ENCODE results near the gene TBX20.

The TBX20 gene

DNA sequence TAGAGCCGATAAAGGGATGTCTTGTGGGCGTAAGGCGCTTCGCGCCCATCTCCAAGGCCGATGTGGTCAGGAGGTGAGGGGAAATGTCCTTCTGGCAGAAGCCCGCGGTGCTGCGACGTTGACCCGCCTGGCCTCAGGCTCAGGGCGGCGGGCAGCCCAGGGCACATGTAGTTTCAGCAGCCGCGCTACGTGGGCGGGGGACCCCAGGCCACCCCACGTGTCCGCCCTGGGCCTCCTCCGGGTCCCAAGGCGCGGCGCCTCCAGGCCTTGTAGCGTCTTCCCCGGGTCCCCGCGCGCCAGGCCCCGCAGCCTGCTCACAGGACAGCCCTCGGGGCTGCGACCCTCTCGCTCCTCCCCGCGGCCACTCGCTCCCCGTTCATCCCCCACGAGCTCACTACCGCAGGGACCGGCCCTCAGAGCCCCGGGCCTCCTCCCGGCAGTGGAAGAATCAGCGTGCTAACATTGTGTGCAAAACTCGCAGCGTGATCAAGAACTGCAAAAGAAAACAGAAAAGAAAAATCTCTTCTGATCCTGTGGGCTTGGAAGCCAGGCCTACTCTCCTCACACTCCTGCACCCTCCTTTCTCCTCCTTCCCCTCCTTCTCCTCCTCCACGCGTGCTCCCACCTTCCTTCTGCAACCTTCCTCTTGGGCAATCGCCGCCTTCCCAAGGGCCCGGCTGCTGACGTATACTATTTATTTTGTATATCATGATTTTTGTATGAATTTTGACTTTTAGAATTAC lies 4.4 kb upstream of the TBX20 start:
- no peak overlapping the region for H2AFZ ChIP-seq (ENCODE audit: low read depth, low read length)
- no peak overlapping the region for H2BK15ac ChIP-seq (ENCODE audit: low read depth, poor library complexity, severe bottlenecking)
- peaks cover 36% of the 10 kb centered on the region for H3K4me1 ChIP-seq (ENCODE audit: control insufficient read depth, insufficient read depth, low read depth, low read length)
- no peak overlapping the region for H2AK5ac ChIP-seq (ENCODE audit: low read length, severe bottlenecking)
- H2BK120ac ChIP-seq (ENCODE audit: low read depth, low read length): no peak overlapping the region
- H4K8ac ChIP-seq (ENCODE audit: low read length): no peak overlapping the region
- no peak overlapping the region for H4K91ac ChIP-seq (ENCODE audit: low read length)
- WGBS: 24% methylated on average over 37 of the region's 50 CpGs
- peaks cover 99 to 100% of the 10 kb centered on the region in 2 experiments for H3K27me3 ChIP-seq (ENCODE audit: control insufficient read depth in 1 of 2, insufficient read depth in 1 of 2, low read length in 2 of 2)
- H3K14ac ChIP-seq (ENCODE audit: low read length in 2 of 2): no peak overlapping the region
- H3K4me2 ChIP-seq (ENCODE audit: low read length, poor library complexity, severe bottlenecking): no peak overlapping the region
- no peaks in the 10 kb centered on the region for H3K36me3 ChIP-seq (ENCODE audit: control insufficient read depth in 1 of 2, insufficient read depth in 2 of 2, low read depth in 1 of 2, low read length in 2 of 2)
- H3K4me3 ChIP-seq (ENCODE audit: insufficient read depth in 1 of 2, low read depth in 1 of 2, low read length in 2 of 2): no peak overlapping the region
- H2BK12ac ChIP-seq (ENCODE audit: low read length in 2 of 2): no peak overlapping the region
- H3K23ac ChIP-seq (ENCODE audit: low read length in 2 of 2): no peak overlapping the region
- H3K79me1 ChIP-seq (replicated peaks; ENCODE audit: low read length, poor library complexity, severe bottlenecking): no peaks in the 10 kb centered on the region
- H3K9me3 ChIP-seq (ENCODE audit: control insufficient read depth, low read length): peaks cover 14% of the 10 kb centered on the region
- H3K9ac ChIP-seq (ENCODE audit: low read length): no peak overlapping the region
- H3K4ac ChIP-seq (ENCODE audit: low read depth in 1 of 2, low read length in 2 of 2): no peak overlapping the region
- no peak overlapping the region for H2BK5ac ChIP-seq (ENCODE audit: low read depth, low read length, poor library complexity, severe bottlenecking)
- no peak overlapping the region for H3K18ac ChIP-seq (ENCODE audit: low read depth in 1 of 2, low read length in 2 of 2)
- no peak for DNase-seq
- no peak overlapping the region for H3K27ac ChIP-seq (ENCODE audit: low read length, poor library complexity, severe bottlenecking)

DNA sequence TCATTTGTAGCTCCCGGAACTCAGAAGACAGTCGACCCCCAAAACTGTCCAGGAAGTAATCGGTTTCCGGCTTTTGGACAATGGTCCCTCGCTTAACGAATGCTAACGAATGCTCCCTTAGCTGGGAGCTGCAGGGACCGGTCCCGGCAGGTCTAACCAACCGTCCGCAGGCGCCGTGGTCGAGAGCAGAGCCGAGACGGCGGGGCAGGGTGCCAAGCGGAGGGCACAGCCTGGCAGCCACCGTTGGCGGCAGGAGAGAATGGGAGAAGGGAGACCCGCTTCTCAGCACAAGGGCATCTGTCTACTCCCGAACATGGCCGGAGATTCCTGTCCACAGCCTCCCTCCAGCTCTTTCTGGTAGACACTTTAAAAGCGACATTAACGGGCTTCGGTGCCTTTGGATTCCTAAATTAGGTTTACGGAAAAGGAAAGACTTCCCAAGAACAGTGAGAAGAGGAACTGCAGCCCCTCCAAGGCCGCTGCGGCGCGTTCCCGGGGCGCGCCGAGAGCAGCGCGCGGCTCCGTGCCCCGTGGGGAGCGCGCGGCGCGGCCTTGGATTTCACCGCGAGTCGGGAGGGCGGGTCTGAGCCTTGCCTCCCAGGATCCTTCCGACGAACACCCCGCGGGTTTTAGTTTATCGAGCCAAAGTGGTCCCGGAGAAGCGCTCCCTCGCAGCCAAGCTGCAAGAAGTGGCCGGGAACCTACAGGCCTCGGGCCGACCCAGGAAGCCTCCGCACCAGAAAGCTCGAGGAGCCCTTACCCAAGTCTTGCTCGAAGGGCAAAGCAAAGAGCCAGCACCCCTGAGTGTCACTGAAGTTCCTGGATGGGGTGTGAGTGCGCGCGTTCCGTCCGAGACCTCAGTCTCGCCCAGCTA lies 3.6 kb upstream of the TBX20 start:
- Histone ChIP-seq H3K27ac (ENCODE audit: low read length, poor library complexity, severe bottlenecking) (no peak overlapping the region), H4K8ac (ENCODE audit: low read length) (no peak overlapping the region), H3K4ac (ENCODE audit: low read depth in 1 of 2, low read length in 2 of 2) (no peak overlapping the region), H3K9me3 (ENCODE audit: control insufficient read depth, low read length) (peaks cover 14% of the 10 kb centered on the region), H3K36me3 (ENCODE audit: control insufficient read depth in 1 of 2, insufficient read depth in 2 of 2, low read depth in 1 of 2, low read length in 2 of 2) (no peaks in the 10 kb centered on the region), H2BK120ac (ENCODE audit: low read depth, low read length) (no peak overlapping the region), H2AK5ac (ENCODE audit: low read length, severe bottlenecking) (no peak overlapping the region), H3K14ac (ENCODE audit: low read length in 2 of 2) (no peak overlapping the region), H3K27me3 (ENCODE audit: control insufficient read depth in 1 of 2, insufficient read depth in 1 of 2, low read length in 2 of 2) (peaks cover 99 to 100% of the 10 kb centered on the region in 2 experiments), H3K4me3 (ENCODE audit: insufficient read depth in 1 of 2, low read depth in 1 of 2, low read length in 2 of 2) (no peak overlapping the region), H2AFZ (ENCODE audit: low read depth, low read length) (peak overlapping the region; percentile 44), H2BK12ac (ENCODE audit: low read length in 2 of 2) (no peak overlapping the region), H2BK15ac (ENCODE audit: low read depth, poor library complexity, severe bottlenecking) (no peak overlapping the region), H3K18ac (ENCODE audit: low read depth in 1 of 2, low read length in 2 of 2) (no peak overlapping the region), H3K4me2 (ENCODE audit: low read length, poor library complexity, severe bottlenecking) (peak overlapping the region; percentile 46), H3K23ac (ENCODE audit: low read length in 2 of 2) (no peak overlapping the region), H3K9ac (ENCODE audit: low read length) (no peak overlapping the region), H3K4me1 (ENCODE audit: control insufficient read depth, insufficient read depth, low read depth, low read length) (peaks cover 37% of the 10 kb centered on the region), H2BK5ac (ENCODE audit: low read depth, low read length, poor library complexity, severe bottlenecking) (no peak overlapping the region), H4K91ac (ENCODE audit: low read length) (no peak overlapping the region), H3K79me1 (replicated peaks; ENCODE audit: low read length, poor library complexity, severe bottlenecking) (no peaks in the 10 kb centered on the region)
- DNase-seq: no peak
- WGBS: 7% methylated on average over 69 of the region's 69 CpGs

DNA sequence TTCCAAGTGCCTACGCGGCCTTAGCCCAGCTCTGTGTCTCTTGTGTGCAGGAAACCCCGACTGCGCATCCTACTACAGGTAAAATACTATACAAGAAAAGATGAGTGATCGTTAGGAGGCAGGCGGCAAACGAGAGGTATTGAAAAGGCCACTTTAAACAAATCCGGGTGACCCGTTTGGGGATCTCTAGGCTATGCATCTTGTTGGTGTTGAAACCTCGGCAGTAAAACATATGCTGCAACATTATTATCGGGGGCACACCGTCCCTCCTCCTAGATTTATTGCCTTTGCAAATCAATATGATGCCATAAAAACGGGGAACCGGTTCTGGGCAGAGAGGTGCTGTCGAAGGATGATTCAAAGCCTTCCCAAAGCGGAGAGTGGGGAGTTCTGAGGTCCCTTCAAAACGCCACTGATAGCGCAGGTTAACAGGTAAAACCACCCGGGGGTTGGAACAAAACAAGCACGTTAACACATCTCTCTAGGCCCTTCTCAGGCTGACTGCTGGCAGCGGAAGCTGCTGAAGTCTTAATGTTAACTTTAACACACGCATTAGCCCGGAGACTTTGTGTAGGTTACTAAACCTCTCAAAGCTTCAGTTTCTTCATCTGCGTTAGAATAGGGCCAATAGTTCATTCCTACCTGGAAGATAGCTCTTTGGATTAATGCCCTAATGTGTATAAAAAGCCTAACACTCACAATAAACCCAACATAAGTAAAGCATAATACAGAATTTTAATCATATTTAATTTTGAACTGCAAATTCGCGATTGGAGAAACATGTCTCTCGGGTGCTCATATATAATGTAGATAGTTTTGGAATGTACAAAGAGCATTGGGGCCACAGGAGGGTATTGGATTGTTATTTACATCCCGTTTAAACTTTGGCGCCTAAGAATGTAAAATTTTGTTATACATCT lies 2.6 kb upstream of the TBX20 start:
- Histone ChIP-seq H2BK5ac (ENCODE audit: low read depth, low read length, poor library complexity, severe bottlenecking) (no peak overlapping the region), H3K36me3 (ENCODE audit: control insufficient read depth in 1 of 2, insufficient read depth in 2 of 2, low read depth in 1 of 2, low read length in 2 of 2) (no peaks in the 10 kb centered on the region), H3K23ac (ENCODE audit: low read length in 2 of 2) (no peak overlapping the region), H3K27ac (ENCODE audit: low read length, poor library complexity, severe bottlenecking) (no peak overlapping the region), H3K18ac (ENCODE audit: low read depth in 1 of 2, low read length in 2 of 2) (no peak overlapping the region), H3K14ac (ENCODE audit: low read length in 2 of 2) (no peak overlapping the region), H3K4me2 (ENCODE audit: low read length, poor library complexity, severe bottlenecking) (no peak overlapping the region), H3K9me3 (ENCODE audit: control insufficient read depth, low read length) (peaks cover 14% of the 10 kb centered on the region), H3K4me1 (ENCODE audit: control insufficient read depth, insufficient read depth, low read depth, low read length) (peaks cover 32% of the 10 kb centered on the region), H3K4me3 (ENCODE audit: insufficient read depth in 1 of 2, low read depth in 1 of 2, low read length in 2 of 2) (no peak overlapping the region), H2BK120ac (ENCODE audit: low read depth, low read length) (no peak overlapping the region), H2AFZ (ENCODE audit: low read depth, low read length) (no peak overlapping the region), H2BK12ac (ENCODE audit: low read length in 2 of 2) (no peak overlapping the region), H3K9ac (ENCODE audit: low read length) (no peak overlapping the region), H2BK15ac (ENCODE audit: low read depth, poor library complexity, severe bottlenecking) (no peak overlapping the region), H4K91ac (ENCODE audit: low read length) (no peak overlapping the region), H3K4ac (ENCODE audit: low read depth in 1 of 2, low read length in 2 of 2) (no peak overlapping the region), H3K79me1 (replicated peaks; ENCODE audit: low read length, poor library complexity, severe bottlenecking) (no peaks in the 10 kb centered on the region), H3K27me3 (ENCODE audit: control insufficient read depth in 1 of 2, insufficient read depth in 1 of 2, low read length in 2 of 2) (peaks cover 95 to 100% of the 10 kb centered on the region in 2 experiments), H2AK5ac (ENCODE audit: low read length, severe bottlenecking) (no peak overlapping the region), H4K8ac (ENCODE audit: low read length) (no peak overlapping the region)
- WGBS: 13% methylated on average over 26 of the region's 29 CpGs
- DNase-seq: no peak

Data from mesenchymal stem cell (in vitro differentiated cells and primary cell).